GM21529 (cell line): Measurements from ENCODE around the gene MRO.
"Not testable (repeated sequence)": the region's sequence is repeated elsewhere in the genome, so short reads cannot be mapped to it uniquely, and the experiment has no call there.

ENCODE experiments used
- ATAC-seq: cut with Tn5 transposase; IDR thresholded peaks from one replicate; pipeline ENCODE4 v1.9.1; 2021; ENCODE audit not compliant: unreplicated experiment

The MRO gene

GRCh38 chr18:50793641-50794565 is 25.9 kb downstream of the MRO start:
- no peak for ATAC-seq

- no peak for ATAC-seq
Observed at GRCh38 chr18:50792885-50793284, 26.9 kb downstream of the MRO start.

- ATAC-seq, result no peak
Observed at GRCh38 chr18:50791599-50792438, 28.0 kb downstream of the MRO start.

DNA sequence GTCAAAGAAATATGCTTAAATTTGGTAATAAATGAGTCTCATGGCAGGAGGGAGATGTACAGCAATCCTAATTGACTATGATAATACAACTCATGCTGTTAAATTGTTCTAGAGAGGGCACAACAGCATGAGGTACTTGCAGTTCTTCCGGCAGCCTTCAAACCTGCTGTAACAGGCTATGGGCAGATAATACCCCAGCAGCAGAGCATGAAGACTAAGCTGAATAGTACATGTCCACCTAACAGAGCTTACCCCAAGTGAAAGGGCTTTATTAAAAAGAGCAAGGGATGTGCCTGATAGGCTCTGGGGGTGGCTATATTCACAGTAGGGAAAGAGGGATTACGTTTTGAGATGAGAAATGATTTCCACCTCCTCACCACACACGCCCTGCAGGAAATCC is 28.9 kb downstream of the MRO start:
- ATAC-seq, result no peak

GRCh38 chr18:50790241-50790640 is 29.6 kb downstream of the MRO start:
- no peak for ATAC-seq

DNA sequence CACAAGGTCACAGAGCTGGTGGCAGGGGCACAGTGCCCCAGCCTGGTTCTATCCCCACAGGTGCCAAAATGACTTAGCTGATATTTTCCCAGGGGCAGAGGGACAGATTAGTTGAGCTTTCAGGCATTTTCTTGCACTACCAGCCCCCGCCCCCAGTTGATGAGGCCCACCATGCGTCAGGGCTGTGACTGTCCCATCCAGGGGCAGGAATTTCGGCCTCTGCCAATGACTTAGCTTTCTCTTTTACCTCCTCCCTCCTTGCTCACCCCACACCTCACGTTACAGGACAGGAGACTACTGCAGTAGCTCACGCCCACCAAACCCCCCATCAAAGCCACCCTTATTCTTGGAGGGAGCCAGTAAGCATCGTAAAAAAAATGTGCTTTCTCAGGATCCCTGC is 31.5 kb downstream of the MRO start:
- ATAC-seq, result no peak

DNA sequence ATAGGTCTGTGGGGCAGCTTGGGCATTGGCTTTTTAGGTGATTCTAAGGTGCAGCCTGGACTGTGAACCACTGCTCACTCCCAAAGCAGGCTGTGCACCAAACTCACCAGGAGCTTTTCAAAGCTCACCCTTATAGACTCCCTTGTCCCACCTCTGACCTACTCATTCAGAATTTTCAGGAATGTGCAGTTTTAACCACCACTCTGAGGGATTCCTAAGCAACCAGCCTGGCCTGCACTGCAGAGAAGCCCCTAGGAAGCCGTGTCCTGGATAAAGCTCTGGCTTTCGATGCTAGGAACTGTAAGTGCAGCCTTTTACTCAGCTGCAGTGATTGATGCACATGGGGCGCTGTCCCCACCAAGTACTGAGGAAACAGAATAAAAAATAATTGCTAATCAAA is 33.0 kb downstream of the MRO start:
- ATAC-seq, result no peak

DNA sequence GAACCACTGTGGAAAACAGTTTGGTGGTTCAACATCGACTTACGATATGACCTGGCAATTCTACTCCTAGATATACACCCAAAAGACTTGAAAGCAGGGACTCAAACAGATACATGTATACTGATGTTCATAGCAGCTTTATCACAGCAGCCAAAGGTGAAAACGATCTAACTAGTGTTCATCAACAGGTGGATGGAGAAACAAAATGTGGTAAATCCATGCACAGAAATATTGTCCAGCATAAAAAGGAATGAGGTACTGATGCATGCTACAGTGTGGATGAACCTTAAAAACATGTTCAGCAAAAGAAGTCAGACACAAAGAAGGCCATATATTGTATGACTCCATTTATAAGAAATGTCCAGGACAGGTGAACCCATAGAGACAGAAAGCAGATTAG is 36.3 kb downstream of the MRO start:
- ATAC-seq, result no peak

- not testable (repeated sequence) for ATAC-seq
Observed at GRCh38 chr18:50779021-50779420, 40.8 kb downstream of the MRO start.

DNA sequence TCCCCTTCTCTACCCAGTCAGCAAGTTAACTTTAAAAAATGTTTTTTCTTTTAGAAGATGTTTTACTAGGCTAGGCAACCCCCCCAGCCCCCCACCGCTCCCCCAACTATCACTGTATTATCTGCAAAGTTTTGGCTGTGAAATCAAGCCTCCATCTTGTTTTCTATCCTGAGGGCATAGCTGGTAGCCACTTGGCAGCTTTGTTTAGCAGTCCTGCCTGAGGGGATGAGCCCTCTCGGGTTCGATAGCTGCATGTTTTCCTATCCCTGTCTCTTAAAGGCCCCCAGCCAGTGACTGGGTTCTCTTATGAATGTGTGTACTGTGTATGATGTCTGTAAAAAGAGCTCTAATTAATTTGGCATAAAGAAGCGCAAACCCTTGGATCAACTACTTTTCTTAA is 43.4 kb downstream of the MRO start:
- no peak for ATAC-seq

DNA sequence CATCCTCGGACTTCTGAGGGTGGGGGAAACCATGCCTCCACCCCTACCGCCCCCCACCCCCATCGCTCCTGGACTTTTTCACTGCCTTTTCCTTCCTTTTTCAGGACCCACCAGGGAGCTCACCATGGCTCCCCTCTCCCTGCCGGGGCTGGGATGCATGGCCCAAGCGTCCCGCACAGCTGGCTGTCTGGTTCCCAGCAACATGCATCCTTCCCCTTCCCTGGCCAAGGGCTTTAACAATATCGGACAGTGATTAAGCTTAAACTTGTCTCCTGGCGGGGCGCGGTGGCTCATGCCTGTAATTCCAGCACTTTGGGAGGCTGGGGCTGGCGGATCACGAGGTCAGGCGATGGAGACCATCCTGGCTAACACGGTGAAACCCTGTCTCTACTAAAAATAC is 44.1 kb downstream of the MRO start:
- no peak for ATAC-seq

- no peak for ATAC-seq
Observed at GRCh38 chr18:50775207-50775606, 44.6 kb downstream of the MRO start.

DNA sequence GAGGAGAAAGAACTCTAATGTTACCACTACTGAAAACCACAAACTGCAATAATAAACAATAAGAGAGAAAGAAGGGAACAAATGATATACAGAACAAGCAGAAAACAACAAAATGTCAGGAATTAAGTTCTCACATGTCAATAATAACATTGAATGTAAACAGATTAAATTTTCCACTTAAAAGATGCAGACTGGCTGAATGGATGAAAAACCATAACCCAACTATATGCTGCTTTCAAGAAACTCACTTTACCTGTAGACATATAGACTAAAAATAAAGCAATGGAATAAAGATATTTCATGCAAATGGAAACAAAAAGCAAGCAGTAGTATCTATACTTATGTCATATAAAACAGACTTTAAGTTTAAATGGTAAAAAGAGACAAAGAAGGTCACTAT is 50.4 kb downstream of the MRO start:
- no peak for ATAC-seq

GRCh38 chr18:50757358-50757757 is 62.5 kb downstream of the MRO start:
- no peak for ATAC-seq

DNA sequence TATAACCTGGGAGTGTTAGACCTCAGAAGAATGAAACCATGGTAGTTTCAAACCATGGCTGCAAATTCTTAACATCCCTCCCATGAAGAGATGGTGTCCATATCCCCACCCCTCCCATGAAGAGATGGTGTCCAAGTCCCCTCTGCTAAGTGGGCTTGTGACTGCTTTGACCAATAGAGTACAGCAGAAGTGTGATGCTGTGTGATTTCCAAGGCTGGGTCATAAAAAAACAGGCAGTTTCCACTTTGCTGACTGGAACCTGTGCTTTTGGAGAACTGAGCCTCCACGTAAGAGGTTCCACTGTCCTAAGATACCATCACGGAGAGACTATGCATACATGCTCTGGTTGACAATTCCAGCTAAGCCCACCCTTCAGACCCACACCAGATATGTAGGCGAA is 65.5 kb downstream of the MRO start:
- no peak for ATAC-seq

DNA sequence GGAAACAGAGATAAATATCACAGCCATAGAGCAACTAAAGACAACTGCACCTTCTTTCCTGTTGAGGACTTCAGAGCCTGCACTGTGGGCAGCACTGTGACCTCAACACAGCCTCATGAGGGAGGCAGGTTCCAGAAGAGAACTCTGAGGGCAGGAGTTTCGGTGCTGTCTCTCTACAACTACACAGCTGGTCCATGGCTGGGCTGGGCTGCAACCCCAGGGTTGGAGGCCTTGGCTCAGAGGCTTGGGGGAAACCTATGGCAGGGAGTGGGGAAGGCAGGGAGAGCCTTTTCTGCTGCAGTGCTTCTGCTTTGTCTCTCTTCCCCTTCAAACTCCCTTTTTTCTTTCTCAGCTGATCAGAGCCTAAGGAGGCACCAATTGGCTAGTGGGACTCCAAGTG is 66.5 kb downstream of the MRO start:
- ATAC-seq, result no peak

DNA sequence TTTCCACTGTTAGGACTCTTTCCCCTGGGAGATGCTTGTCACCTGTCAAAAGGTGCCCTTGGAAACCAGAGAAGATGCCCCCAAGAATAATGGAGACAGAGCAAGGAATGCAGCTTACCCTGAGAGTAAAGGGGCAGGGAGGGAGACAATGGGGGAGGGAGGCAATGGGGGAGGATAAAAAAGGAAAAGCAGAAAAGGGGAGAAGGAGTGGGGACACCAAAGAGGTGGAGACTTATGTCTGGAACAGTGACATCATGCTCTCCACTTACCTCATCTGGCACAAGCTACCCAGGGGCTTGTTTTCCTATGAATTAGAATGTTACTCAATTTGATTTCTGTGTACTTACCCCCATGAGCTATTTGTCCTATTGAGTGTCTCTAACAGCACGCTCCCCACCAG is 67.9 kb downstream of the MRO start:
- ATAC-seq, result no peak

DNA sequence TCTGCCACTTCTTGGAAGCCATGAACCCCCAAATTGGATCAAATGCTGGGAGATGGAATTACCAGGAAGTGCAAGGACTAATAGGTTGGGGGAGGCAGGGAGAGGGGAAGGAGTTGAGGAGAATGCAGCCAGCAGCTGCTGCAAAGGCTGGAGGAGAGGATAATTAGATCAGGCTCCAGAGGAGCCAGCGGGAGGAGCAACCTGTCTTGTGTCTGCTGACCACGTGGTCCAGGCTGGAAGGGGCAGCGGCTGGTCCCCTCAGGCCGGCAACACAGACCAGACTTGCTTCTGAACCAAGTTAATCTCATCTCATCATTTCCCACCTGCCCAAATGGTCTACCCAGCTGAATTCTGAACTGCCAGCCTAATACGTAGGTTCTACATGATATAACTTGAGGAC is 68.3 kb downstream of the MRO start:
- no peak for ATAC-seq

DNA sequence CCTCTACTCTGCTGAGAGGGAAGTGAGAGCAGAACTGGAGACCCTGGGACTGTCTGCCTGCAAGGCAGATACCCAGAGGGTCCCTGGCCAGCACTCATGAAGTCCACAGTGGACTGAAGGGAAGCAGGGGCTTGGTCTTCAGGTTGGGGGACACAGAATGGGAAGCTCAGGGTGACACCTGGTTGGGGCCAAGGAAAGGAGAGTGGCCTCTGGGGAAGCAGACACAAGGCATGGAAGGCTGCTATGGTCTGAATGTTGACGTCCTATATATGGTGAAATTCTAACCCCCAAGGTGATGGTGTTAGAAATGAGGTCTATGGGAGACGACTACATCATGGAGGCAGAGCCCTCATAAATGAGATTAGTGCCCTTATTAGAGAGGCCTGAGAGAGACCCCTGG is 69.3 kb downstream of the MRO start:
- no peak for ATAC-seq

- no peak for ATAC-seq
Observed at GRCh38 chr18:50749945-50750344, 69.9 kb downstream of the MRO start.

- ATAC-seq, result no peak
Observed at GRCh38 chr18:50749421-50749820, 70.4 kb downstream of the MRO start.
